AG09319 (cell line): ENCODE data around the gene INVS.

Experiments
- DNase-seq: peaks from one replicate; pipeline ENCODE4 v3.0.0-alpha.2; 2010; ENCODE audit warnings: low read depth; ENCODE audit errors: extremely low read depth
- TF ChIP-seq, protein P1 (sequence below): IDR thresholded peaks from 2 replicates; pipeline ENCODE4 v1.5.1; 2011; ENCODE audit warnings: low read depth, mild to moderate bottlenecking, inconsistent platforms, low read length, moderate library complexity

The INVS gene

GRCh38 chr9:100282388-100282719, 183.3 kb downstream of the INVS start:
- TF ChIP-seq, protein P1, sequence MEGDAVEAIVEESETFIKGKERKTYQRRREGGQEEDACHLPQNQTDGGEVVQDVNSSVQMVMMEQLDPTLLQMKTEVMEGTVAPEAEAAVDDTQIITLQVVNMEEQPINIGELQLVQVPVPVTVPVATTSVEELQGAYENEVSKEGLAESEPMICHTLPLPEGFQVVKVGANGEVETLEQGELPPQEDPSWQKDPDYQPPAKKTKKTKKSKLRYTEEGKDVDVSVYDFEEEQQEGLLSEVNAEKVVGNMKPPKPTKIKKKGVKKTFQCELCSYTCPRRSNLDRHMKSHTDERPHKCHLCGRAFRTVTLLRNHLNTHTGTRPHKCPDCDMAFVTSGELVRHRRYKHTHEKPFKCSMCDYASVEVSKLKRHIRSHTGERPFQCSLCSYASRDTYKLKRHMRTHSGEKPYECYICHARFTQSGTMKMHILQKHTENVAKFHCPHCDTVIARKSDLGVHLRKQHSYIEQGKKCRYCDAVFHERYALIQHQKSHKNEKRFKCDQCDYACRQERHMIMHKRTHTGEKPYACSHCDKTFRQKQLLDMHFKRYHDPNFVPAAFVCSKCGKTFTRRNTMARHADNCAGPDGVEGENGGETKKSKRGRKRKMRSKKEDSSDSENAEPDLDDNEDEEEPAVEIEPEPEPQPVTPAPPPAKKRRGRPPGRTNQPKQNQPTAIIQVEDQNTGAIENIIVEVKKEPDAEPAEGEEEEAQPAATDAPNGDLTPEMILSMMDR: no peak

DNA sequence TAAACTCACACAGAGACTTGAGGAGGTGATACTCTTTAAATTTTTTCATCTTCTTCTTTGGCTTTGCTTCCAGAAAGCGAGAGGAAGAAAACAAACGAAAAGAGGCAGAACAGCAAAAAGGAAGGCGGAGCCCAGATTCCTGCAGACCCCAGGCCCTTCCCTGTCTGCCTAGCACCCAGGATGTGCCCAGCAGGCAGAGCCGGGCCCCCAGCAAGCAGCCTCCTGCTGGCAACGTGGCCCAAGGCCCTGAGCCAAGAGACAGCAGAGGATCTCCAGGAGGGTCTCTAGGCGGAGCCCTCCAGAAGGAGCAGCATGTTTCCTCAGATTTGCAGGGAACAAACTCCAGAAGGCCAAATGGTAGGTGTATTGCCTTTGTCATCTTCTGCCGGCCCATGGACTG, 185.2 kb downstream of the INVS start:
- DNase-seq: no peak
- TF ChIP-seq, protein P1: no peak

More at GRCh38 chr9:100282388-100282719, 183.3 kb downstream of the INVS start:
- no peak for DNase-seq

DNA sequence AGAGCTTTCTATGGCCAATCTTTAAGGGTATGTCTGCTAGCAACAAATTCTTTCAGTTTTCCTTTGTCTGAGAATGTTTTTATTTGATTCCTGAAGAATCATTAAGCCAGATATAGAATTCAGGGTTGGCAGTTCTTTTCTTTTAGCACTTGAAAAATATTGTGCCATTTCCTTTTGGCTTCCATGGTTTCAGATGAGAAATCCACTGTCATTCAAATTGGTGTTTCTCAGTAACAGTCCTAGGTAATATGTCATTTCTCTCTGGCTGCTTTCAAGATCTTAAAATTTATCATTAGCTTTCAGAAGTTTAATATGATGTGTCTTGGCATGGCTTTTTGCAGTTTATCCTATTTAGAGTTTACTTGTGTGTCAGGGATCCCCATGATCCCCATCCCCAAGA, 186.0 kb downstream of the INVS start:
- DNase-seq: no peak
- TF ChIP-seq, protein P1: no peak

DNA sequence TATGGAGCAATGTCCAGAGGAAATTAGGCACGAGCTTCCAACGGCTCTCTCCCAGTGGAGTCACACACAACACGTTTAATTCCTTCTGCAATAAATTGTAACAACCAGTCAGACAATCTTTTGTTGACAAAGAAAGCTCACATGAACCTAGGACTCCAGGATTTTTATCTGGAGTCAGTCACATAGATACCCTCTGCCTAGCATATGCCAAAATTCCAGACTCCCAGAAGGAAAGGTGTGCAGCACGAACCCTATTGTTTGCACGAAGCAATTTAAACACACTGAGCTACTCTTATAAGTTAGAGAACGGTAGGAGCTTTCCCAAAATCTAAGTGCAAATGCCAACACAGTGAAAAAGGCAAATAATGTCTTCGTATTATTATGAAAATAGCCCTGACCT, 186.6 kb downstream of the INVS start:
- TF ChIP-seq, protein P1: no peak
- DNase-seq: no peak

- TF ChIP-seq, protein P1: no peak
- DNase-seq: no peak
Observed at GRCh38 chr9:100286257-100286656, 187.2 kb downstream of the INVS start.

GRCh38 chr9:100287186-100287585, 188.1 kb downstream of the INVS start:
- TF ChIP-seq, protein P1: no peak
- no peak for DNase-seq

- DNase-seq: no peak
- TF ChIP-seq, protein P1: no peak
Observed at GRCh38 chr9:100290714-100291113, 191.7 kb downstream of the INVS start.
